HG03103 (cell line): ENCODE results near the gene PLEKHA6.

ENCODE experiments used
- ATAC-seq: cut with Tn5 transposase; IDR thresholded peaks from one replicate; pipeline ENCODE4 v1.9.1; 2021; ENCODE audit warnings: low read depth; ENCODE audit not compliant: unreplicated experiment

The PLEKHA6 gene

DNA sequence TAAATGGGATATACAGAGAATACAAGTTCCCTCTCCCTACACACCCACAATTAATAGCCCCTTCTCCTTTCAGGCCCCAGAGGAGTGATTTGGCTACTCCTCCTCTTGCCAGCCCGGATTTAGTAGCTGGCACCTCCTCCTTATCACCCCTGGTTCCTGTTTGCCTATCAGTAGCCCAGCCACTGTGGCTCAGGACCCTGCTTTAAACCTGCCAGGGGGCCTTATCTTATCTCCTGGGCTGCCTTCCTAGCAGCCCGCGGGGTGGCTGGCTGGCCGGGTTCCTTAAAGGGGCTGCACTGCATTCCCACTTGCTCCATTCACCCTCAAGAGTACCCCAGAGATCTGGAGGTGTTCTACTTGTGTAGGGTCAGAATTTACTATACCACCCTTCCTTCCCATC is 70.4 kb downstream of the PLEKHA6 start:
- no peak for ATAC-seq

- no peak for ATAC-seq
Measured at GRCh38 chr1:204288021-204288588, 71.6 kb downstream of the PLEKHA6 start.

DNA sequence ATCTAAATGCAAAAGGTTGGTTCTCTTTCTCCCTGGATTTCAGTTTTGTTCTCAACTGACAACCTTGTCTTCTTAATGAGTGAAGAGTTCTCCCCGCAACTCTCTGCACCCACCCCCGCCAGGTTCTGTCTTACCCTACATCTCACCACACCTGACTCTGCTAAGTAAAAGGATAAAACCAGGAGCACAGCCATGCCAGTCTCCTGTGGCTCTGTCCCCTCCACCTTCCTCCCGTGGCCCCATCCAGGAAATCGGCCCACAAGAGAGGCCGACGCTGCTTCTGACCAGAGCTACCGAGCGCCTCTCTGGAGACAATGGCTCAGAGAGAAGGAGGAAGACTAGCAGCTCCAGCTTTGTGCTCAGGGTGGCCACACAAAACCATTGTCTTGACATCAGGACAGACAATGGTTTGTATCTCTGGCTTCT is 72.2 kb downstream of the PLEKHA6 start:
- ATAC-seq = no peak

DNA sequence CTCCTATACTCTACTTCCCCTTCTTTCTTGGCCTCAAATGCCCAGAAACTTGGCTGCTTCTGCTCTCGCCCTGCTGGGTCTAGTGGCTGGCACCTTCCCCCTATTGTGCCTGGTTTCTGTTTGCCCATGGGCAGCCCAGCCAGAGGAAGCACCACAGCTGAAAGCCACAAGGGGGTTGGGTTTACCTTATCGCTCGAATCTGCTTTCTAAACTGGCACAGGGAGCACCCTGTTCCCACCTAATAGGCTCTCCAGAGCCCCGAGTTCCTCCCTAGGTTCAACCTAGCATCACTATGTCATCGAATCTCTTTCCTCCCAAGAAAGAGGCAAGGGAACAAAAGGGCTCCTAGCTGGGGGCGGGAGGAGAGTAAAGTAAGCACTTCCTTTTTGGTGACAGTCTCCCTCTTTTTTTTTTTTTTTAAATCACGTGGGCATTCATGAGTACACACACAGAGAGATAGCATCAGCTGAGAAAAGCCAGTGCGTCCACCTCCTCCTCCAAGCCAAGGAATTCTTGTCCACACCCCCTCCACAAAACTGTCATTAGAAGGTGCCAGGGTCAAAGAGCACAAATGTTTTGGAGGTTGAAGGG is 72.8 kb downstream of the PLEKHA6 start:
- no peak for ATAC-seq

DNA sequence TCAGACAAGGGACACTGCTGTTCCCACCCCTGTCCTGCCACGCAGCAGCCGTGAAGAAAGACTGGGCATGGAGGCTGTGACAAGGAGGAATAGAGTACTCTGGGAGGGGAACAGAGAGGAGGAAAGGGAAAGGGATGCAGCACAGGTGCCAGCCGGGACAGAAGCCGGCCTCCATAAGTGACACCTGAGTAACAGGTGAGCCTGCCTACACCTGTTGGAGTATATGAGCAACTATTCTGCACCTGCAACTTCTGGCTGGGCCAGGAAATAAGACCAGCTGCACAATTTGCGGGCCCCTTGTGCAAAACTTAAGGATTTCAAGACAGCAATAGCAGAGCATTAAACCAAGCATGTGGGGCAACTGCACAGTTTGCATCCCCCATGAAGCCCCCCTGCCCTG is 73.4 kb downstream of the PLEKHA6 start:
- no peak for ATAC-seq

GRCh38 chr1:204285436-204286305 is 74.1 kb downstream of the PLEKHA6 start:
- ATAC-seq = no peak

DNA sequence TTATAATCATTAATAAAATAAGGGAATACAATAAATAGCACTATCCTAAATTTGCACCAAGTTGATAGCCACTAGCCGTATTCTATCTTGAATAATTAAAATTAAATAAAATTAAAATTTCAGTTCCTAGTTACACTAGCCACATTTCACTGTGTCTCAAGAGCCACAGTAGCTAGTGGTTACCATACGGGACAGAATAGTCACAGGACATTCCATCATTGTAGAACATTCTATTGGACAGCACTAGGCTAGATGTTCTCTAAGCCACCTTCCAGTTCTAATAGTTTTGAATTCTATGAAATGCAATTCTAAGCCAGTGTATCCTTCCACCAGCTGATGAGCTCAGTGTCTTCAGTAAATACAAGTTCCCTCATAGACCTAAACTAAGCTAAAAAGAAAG is 74.8 kb downstream of the PLEKHA6 start:
- ATAC-seq = no peak

DNA sequence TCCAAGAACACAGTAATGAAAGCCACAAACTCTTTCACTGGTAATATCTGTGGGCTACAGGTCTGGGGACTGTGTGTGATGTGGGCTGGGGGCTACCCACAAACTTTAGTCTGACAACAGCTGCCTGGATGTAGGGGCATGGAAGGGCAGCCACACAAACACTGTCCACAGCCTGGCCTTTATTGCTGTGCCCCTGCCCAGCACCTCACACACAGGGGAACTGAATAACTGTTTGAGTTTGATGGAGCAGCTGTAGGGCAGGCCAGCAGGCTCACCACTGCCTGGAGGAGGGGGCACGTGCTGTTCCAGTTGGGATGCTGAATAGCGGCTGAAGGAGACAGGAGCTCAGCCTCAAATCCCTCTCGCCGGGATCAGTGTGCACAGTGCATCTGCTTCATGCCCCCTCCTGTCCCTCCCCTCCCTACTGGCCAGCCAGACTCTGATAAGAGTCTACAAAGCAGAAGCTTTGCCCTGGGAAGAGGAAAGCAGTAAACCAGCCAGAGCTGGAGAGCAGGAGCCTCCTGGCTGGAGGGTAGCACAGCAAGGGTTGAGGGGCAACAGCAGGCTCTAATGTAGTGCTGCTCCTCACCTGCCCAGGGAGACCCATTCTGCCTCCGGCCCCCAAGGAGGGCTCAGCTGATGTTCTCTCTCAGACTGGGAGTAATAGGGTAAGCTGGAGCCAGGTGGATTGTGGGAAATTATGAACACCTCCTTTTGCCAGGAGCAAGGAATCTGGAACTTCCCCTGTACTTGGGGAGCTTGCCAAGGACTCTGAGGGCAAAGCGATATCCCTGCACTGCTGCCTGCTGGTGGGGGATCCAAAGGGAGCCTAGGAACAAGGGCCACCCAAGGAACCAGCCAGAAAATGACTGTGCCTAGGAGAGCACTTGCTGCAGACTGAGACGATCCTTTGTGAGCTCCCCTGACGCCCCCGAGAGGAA is 75.7 kb downstream of the PLEKHA6 start:
- ATAC-seq = no peak

DNA sequence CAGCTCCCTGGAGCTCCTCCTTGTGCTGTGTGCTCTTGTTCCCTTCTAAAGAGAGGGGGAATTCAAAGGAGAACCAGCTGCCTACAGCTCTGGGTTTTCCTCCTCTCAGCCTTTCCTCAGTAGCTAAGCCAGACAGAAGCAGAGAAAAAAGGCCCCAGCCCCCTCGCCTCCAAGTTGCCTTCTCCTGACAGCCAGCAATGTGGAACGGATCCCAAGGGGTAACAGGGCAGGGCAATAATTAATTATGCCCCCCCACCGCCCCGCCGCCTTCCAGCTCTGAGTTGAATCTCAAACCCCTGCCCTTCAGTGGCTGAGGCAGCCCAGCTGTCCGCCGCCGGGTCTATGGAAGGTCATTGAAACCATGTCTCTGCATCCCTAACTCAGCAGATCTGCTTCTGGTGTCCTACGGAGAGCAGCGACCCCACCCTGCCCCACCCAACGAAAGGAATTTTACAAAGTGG is 76.9 kb downstream of the PLEKHA6 start:
- ATAC-seq = no peak

- ATAC-seq = no peak
Measured at GRCh38 chr1:204280099-204280961, 79.4 kb downstream of the PLEKHA6 start.

- no peak for ATAC-seq
Measured at GRCh38 chr1:204278958-204279357, 80.8 kb downstream of the PLEKHA6 start.

GRCh38 chr1:204278251-204278650 is 81.5 kb downstream of the PLEKHA6 start:
- ATAC-seq = no peak

DNA sequence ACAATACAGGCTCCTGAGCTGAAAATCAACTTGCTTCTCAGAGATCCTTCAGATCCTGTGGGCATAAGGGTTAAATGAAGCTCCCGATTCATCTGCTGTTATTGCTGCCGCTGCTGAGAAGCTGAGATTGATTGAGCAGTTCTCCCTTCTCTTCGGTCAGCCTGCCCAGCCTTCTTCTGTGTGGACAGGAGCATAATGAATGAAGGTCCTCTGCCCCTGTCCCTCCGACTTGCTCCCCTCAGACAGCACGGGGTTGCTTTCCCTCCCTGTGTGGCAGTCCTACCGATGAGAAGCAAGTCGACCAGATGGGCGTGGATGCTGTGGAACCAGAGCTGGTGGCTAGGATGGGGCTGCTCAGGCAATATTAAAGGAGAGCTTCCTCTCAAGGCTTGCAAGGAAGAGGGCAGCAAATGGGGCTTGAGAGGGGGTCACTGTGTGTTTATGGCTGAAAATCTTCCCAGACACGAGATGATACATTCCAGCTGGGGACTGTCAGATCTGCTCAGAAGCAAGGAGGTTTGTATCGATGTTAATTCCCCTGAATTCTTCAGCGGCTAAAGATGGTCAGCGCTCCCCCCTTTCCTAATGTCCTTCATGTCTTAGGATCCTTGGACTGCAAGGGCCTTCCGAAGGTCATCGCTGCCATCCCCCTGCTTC is 82.0 kb downstream of the PLEKHA6 start:
- no peak for ATAC-seq

GRCh38 chr1:204275695-204276370 is 83.9 kb downstream of the PLEKHA6 start:
- ATAC-seq = no peak

GRCh38 chr1:204274446-204274845 is 85.3 kb downstream of the PLEKHA6 start:
- ATAC-seq = no peak

GRCh38 chr1:204272505-204272904 is 87.2 kb downstream of the PLEKHA6 start:
- ATAC-seq = no peak

- ATAC-seq = no peak
Measured at GRCh38 chr1:204271970-204272369, 87.8 kb downstream of the PLEKHA6 start.

DNA sequence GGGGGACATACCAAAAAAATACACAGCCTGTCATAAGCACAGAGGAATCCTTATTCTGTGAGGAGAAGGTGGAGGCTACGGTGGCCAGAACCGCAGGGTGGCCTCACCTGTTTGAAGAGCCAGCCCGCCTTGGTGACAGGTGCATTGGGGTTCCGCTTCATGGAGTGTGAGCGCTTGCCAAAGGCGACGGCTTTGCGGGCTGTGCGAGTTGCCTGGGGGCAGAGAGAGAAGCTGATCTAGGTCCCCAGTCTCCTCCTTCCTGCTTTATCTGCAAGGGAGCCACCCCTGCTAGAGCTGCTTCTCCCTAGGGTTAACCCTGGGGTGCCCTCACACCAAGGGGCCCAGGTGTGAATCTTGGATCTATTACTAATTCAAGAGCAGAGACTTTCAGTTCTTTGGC is 91.6 kb downstream of the PLEKHA6 start:
- ATAC-seq = no peak

DNA sequence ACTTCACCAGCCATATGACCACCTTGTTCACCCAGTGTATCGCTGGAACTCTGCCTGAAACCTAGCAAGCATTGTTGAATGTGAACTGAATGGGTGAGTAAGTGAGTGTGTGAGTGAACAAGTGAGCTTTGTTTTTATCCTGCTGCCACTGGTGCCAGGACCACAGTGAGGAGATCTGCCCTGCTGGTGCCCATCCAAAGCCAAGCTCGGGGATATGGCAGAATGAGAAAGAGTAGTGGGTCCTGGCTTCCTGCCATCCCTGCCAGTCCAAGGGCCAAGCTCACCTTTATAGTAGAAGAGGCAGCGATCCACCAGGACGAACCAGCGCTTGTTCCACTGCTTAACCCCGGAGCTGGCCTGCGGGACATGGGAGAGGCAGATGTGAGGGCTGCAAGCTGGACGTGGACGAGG is 92.5 kb downstream of the PLEKHA6 start:
- ATAC-seq = no peak
